Hepatocyte (in vitro differentiated cells): ENCODE results near the gene WNT7A.

Source experiments
- EZH2 ChIP-seq: fragments of 200-600 bp; sonication (generic); IDR thresholded peaks from 2 replicates; pipeline ENCODE4 v1.6.1; 2016; ENCODE audit warnings: antibody characterized with exemption, mild to moderate bottlenecking, borderline replicate concordance
- TF ChIP-seq, protein P1 (sequence below): fragments of 200-600 bp; sonication (generic); IDR thresholded peaks from 2 replicates; pipeline ENCODE4 v1.5.1; 2016; ENCODE audit warnings: antibody characterized with exemption, mild to moderate bottlenecking; ENCODE audit not compliant: poor library complexity

- TF ChIP-seq, protein P1, sequence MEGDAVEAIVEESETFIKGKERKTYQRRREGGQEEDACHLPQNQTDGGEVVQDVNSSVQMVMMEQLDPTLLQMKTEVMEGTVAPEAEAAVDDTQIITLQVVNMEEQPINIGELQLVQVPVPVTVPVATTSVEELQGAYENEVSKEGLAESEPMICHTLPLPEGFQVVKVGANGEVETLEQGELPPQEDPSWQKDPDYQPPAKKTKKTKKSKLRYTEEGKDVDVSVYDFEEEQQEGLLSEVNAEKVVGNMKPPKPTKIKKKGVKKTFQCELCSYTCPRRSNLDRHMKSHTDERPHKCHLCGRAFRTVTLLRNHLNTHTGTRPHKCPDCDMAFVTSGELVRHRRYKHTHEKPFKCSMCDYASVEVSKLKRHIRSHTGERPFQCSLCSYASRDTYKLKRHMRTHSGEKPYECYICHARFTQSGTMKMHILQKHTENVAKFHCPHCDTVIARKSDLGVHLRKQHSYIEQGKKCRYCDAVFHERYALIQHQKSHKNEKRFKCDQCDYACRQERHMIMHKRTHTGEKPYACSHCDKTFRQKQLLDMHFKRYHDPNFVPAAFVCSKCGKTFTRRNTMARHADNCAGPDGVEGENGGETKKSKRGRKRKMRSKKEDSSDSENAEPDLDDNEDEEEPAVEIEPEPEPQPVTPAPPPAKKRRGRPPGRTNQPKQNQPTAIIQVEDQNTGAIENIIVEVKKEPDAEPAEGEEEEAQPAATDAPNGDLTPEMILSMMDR = no peak
- no peak for TF ChIP-seq EZH2
Measured at GRCh38 chr3:13822871-13823585, 56.8 kb downstream of the WNT7A start.
